ENCODE results near the gene SIRPD.

The SIRPD gene

GRCh38 chr20:1587781-1588532 lies 30.5 kb upstream of the SIRPD start:
- ChIA-PET POLR2A (no interaction called here), CTCF (no interaction called here)
- no peaks in the 10 kb centered on the region for H3K4me1 ChIP-seq (ENCODE audit: control insufficient read depth, insufficient read depth, low read length)
- no peaks in the 10 kb centered on the region for H3K9me3 ChIP-seq (ENCODE audit: control insufficient read depth, insufficient read depth, low read depth, low read length)
- H3K4me3 ChIP-seq (ENCODE audit: low read depth, low read length): no peak overlapping the region
- H3K27ac ChIP-seq (ENCODE audit: extremely low read depth, low read depth, low read length): no peak overlapping the region
- no peak for TF ChIP-seq EGR2 (tag by site-specific recombination; IDR thresholded peaks at IDR 0.05; ENCODE audit: low read depth)
- TF ChIP-seq KLF10 (tag by site-specific recombination; IDR thresholded peaks at IDR 0.05): no peak
- no peak for TF ChIP-seq MEIS1 (CRISPR knock-in tag; IDR thresholded peaks at IDR 0.05; ENCODE audit: borderline replicate concordance)
- TF ChIP-seq MYNN (tag by site-specific recombination; IDR thresholded peaks at IDR 0.05; ENCODE audit: borderline replicate concordance): no peak
- no peak for TF ChIP-seq PBX3 (CRISPR knock-in tag; IDR thresholded peaks at IDR 0.05)
- TF ChIP-seq GFI1B (tag by site-specific recombination; IDR thresholded peaks at IDR 0.05): no peak
- TF ChIP-seq ZNF398 (tag by site-specific recombination; IDR thresholded peaks at IDR 0.05): no peak
- TF ChIP-seq PATZ1 (tag by site-specific recombination; IDR thresholded peaks at IDR 0.05): no peak
- TF ChIP-seq BCL11B (tag by site-specific recombination; IDR thresholded peaks at IDR 0.05; ENCODE audit: low read depth): no peak
- TF ChIP-seq ZNF549 (tag by site-specific recombination; IDR thresholded peaks at IDR 0.05): no peak
- no peak for TF ChIP-seq ZXDB (tag by site-specific recombination; IDR thresholded peaks at IDR 0.05)
- TF ChIP-seq TCF7L2 (IDR thresholded peaks at IDR 0.05; ENCODE audit: borderline replicate concordance, low read depth, low read length): no peak
- TF ChIP-seq BCL6B (tag by site-specific recombination; IDR thresholded peaks at IDR 0.05): no peak
- TF ChIP-seq ZEB2 (tag by site-specific recombination; IDR thresholded peaks at IDR 0.05): no peak
- no peak for TF ChIP-seq YY1 (tag by site-specific recombination; IDR thresholded peaks at IDR 0.05)
- no peak for TF ChIP-seq ZNF510 (tag by site-specific recombination; IDR thresholded peaks at IDR 0.05; ENCODE audit: insufficient replicate concordance)
- TF ChIP-seq ZNF202 (tag by site-specific recombination; IDR thresholded peaks at IDR 0.05; ENCODE audit: borderline replicate concordance): no peak
- TF ChIP-seq ZNF211 (tag by site-specific recombination; IDR thresholded peaks at IDR 0.05; ENCODE audit: low read depth): no peak
- TF ChIP-seq ZNF16 (tag by site-specific recombination; IDR thresholded peaks at IDR 0.05; ENCODE audit: low read depth): no peak
- H3K36me3 ChIP-seq (ENCODE audit: control insufficient read depth in 2 of 2, insufficient read depth in 1 of 2, low read length in 2 of 2): no peaks in the 10 kb centered on the region

GRCh38 chr20:1579488-1579887 lies 22.0 kb upstream of the SIRPD start:
- no peaks in the 10 kb centered on the region for H3K9me3 ChIP-seq (ENCODE audit: control insufficient read depth, insufficient read depth, low read depth, low read length)
- POLR2A ChIA-PET: no interaction called here
- no peaks in the 10 kb centered on the region for H3K36me3 ChIP-seq (ENCODE audit: control insufficient read depth in 2 of 2, insufficient read depth in 1 of 2, low read length in 2 of 2)
- no peak overlapping the region for H3K4me3 ChIP-seq (ENCODE audit: low read depth, low read length)
- no peaks in the 10 kb centered on the region for H3K4me1 ChIP-seq (ENCODE audit: control insufficient read depth, insufficient read depth, low read length)
- H3K27ac ChIP-seq (ENCODE audit: extremely low read depth, low read depth, low read length): no peak overlapping the region
- CTCF ChIA-PET: no interaction called here
- TF ChIP-seq GLI4 (tag by site-specific recombination; IDR thresholded peaks at IDR 0.05) (no peak), ZSCAN5A (tag by site-specific recombination; IDR thresholded peaks at IDR 0.05) (no peak), ZNF701 (tag by site-specific recombination; IDR thresholded peaks at IDR 0.05) (no peak), ZNF670 (tag by site-specific recombination; IDR thresholded peaks at IDR 0.05; ENCODE audit: low read depth) (no peak), ZNF645 (tag by site-specific recombination; IDR thresholded peaks at IDR 0.05) (no peak)
